GM21360 (cell line): ENCODE data around the gene SIRPD.

Source experiments
- ATAC-seq: cut with Tn5 transposase; IDR thresholded peaks from one replicate; pipeline ENCODE4 v1.9.1; 2021; ENCODE audit warnings: mild to moderate bottlenecking, moderate library complexity; ENCODE audit not compliant: unreplicated experiment

SIRPD gene

GRCh38 chr20:1538655-1539054 lies 18.9 kb downstream of the SIRPD start:
- ATAC-seq: no peak

- ATAC-seq: no peak
These were observed 19.8 kb downstream of the SIRPD start for GRCh38 chr20:1537731-1538058.

GRCh38 chr20:1536893-1537730 lies 20.4 kb downstream of the SIRPD start:
- no peak for ATAC-seq

- peak; percentile 89 for ATAC-seq
These were observed 21.9 kb downstream of the SIRPD start for GRCh38 chr20:1535420-1536175.

GRCh38 chr20:1534526-1534925 lies 23.0 kb downstream of the SIRPD start:
- no peak for ATAC-seq

- no peak for ATAC-seq
These were observed 24.4 kb downstream of the SIRPD start for GRCh38 chr20:1533059-1533458.

- no peak for ATAC-seq
These were observed 28.7 kb downstream of the SIRPD start for GRCh38 chr20:1528811-1529210.

- no peak for ATAC-seq
These were observed 29.6 kb downstream of the SIRPD start for GRCh38 chr20:1527923-1528322.

- no peak for ATAC-seq
These were observed 30.6 kb downstream of the SIRPD start for GRCh38 chr20:1526896-1527295.

- ATAC-seq: no peak
These were observed 31.2 kb downstream of the SIRPD start for GRCh38 chr20:1526310-1526709.

GRCh38 chr20:1524004-1524403 lies 33.5 kb downstream of the SIRPD start:
- ATAC-seq: no peak

- ATAC-seq: no peak
These were observed 40.5 kb downstream of the SIRPD start for GRCh38 chr20:1517010-1517409.

- no peak for ATAC-seq
These were observed 43.7 kb downstream of the SIRPD start for GRCh38 chr20:1513801-1514200.

GRCh38 chr20:1509237-1509636 lies 48.3 kb downstream of the SIRPD start:
- no peak for ATAC-seq

GRCh38 chr20:1508574-1508973 lies 48.9 kb downstream of the SIRPD start:
- no peak for ATAC-seq

GRCh38 chr20:1507276-1507675 lies 50.2 kb downstream of the SIRPD start:
- ATAC-seq: no peak

GRCh38 chr20:1505871-1506270 lies 51.6 kb downstream of the SIRPD start:
- ATAC-seq: no peak

GRCh38 chr20:1505361-1505760 lies 52.1 kb downstream of the SIRPD start:
- ATAC-seq: no peak

GRCh38 chr20:1503564-1504227 lies 53.8 kb downstream of the SIRPD start:
- peak; percentile 97 for ATAC-seq

GRCh38 chr20:1500496-1500895 lies 57.0 kb downstream of the SIRPD start:
- ATAC-seq: no peak

- ATAC-seq: no peak
These were observed 57.7 kb downstream of the SIRPD start for GRCh38 chr20:1499528-1500420.
